Muscle of back (tissue), 11 donors: ENCODE data around the gene RELCH. TPM values are rescaled to one million over a fixed set of nuclear protein-coding genes. Genes with fewer than 3 reads are reported as not detected.

Source experiments
- DNase-seq, 3 donors: peaks; one replicate each; pipeline versions ENCODE4 v3.0.0 to v3.0.0-alpha.2; 2013
- polyA plus RNA-seq, 10 donors: library from polyadenylated mRNA; unstranded; fragments of 120-200 nt; gene quantifications; one replicate each; pipeline ENCODE4 v1.2.1, GENCODE V29; 2013; ENCODE audit not compliant: insufficient read length in 10 of 10

Gene RELCH
- polyA plus RNA-seq, 10 donors, result 13.2 to 23.7 (median 16.7) TPM

GRCh38 chr18:62249478-62250097, 62.5 kb downstream of the RELCH start:
- peak; percentile 47 to 71 (median 58) for DNase-seq

- no peak for DNase-seq
Measured at GRCh38 chr18:62250475-62250874, 63.4 kb downstream of the RELCH start.

- no peak for DNase-seq
Measured at GRCh38 chr18:62258093-62258492, 71.0 kb downstream of the RELCH start.

GRCh38 chr18:62258616-62259015, 71.6 kb downstream of the RELCH start:
- peak; percentile 18 to 36 (median 22) for DNase-seq

- DNase-seq, result no peak
Measured at GRCh38 chr18:62262061-62262460, 75.0 kb downstream of the RELCH start.

- DNase-seq, result no peak
Measured at GRCh38 chr18:62264984-62265383, 77.9 kb downstream of the RELCH start.

- no peak for DNase-seq
Measured at GRCh38 chr18:62277045-62277444, 90.0 kb downstream of the RELCH start.

- DNase-seq, result no peak
Measured at GRCh38 chr18:62279561-62279960, 92.5 kb downstream of the RELCH start.

GRCh38 chr18:62280058-62280457, 93.0 kb downstream of the RELCH start:
- DNase-seq, result no peak

- no peak for DNase-seq
Measured at GRCh38 chr18:62280786-62281185, 93.7 kb downstream of the RELCH start.

- peak; percentile 70 to 81 (median 73) for DNase-seq
Measured at GRCh38 chr18:62281684-62282083, 94.6 kb downstream of the RELCH start.

- peak; percentile 81 to 93 (median 88) for DNase-seq
Measured at GRCh38 chr18:62282188-62282629, 95.2 kb downstream of the RELCH start.

- no peak for DNase-seq
Measured at GRCh38 chr18:62284637-62285036, 97.6 kb downstream of the RELCH start.

GRCh38 chr18:62285281-62285680, 98.2 kb downstream of the RELCH start:
- DNase-seq, result no peak

- DNase-seq, result no peak
Measured at GRCh38 chr18:62287781-62288664, 101.0 kb downstream of the RELCH start.

GRCh38 chr18:62288665-62289008, 101.6 kb downstream of the RELCH start:
- no peak for DNase-seq

GRCh38 chr18:62289047-62289446, 102.0 kb downstream of the RELCH start:
- no peak for DNase-seq

GRCh38 chr18:62294073-62294472, 107.0 kb downstream of the RELCH start:
- no peak for DNase-seq

- DNase-seq, result no peak
Measured at GRCh38 chr18:62300359-62300963, 113.4 kb downstream of the RELCH start.

- DNase-seq, result no peak
Measured at GRCh38 chr18:62301322-62301721, 114.3 kb downstream of the RELCH start.

GRCh38 chr18:62312851-62313250, 125.8 kb downstream of the RELCH start:
- no peak for DNase-seq

GRCh38 chr18:62318228-62319180, 131.4 kb downstream of the RELCH start:
- no peak for DNase-seq
